SK-N-SH treated with all-trans-retinoic acid at 6 μM for 48 hours (cell line): ENCODE data around the gene COMT.
A peak's percentile ranks its signal among the peaks of the same experiment; 100 is the strongest.

Experiments
- ATAC-seq: fragments of 200-7000 bp; cut with Tn5 transposase; 3 replicates; pipeline ENCODE4 v1.9.1; 2020; ENCODE audit warnings: mild to moderate bottlenecking, moderate library complexity
- ARNTL ChIP-seq: fragments of 450-650 bp; formaldehyde crosslinking; IDR thresholded peaks from 2 replicates; pipeline ENCODE4 v1.5.0; 2020; ENCODE audit warnings: low read depth, mild to moderate bottlenecking, moderate library complexity, borderline replicate concordance
- CSDC2 ChIP-seq: fragments of 250-450 bp; sonication (Bioruptor Pico); IDR thresholded peaks from 2 replicates; pipeline ENCODE4 v1.5.0; 2020; ENCODE audit warnings: mild to moderate bottlenecking, moderate library complexity
- CSRNP3 ChIP-seq: fragments of 250-450 bp; sonication (Bioruptor Pico); IDR thresholded peaks from 2 replicates; pipeline ENCODE4 v1.5.1; 2021; ENCODE audit warnings: mild to moderate bottlenecking, moderate library complexity
- ESRRG ChIP-seq: fragments of 250-450 bp; sonication (Bioruptor Pico); IDR thresholded peaks from 2 replicates; pipeline ENCODE4 v1.6.1; 2021; ENCODE audit warnings: mild to moderate bottlenecking
- GLIS3 ChIP-seq: fragments of 250-450 bp; sonication (Bioruptor Pico); IDR thresholded peaks from 2 replicates; pipeline ENCODE4 v1.5.0; 2020; ENCODE audit warnings: mild to moderate bottlenecking, moderate library complexity
- ISL1 ChIP-seq: fragments of 250-450 bp; sonication (Bioruptor Pico); IDR thresholded peaks from 2 replicates; pipeline ENCODE4 v2.1.2; 2022; ENCODE audit warnings: mild to moderate bottlenecking, moderate library complexity
- OSR1 ChIP-seq: fragments of 250-450 bp; sonication (Bioruptor Pico); IDR thresholded peaks from 2 replicates; pipeline ENCODE4 v1.8.0; 2022; ENCODE audit warnings: moderate library complexity, mild to moderate bottlenecking, inconsistent platforms
- PATZ1 ChIP-seq: fragments of 250-450 bp; sonication (Bioruptor Pico); IDR thresholded peaks from 2 replicates; pipeline ENCODE4 v1.8.0; 2020; ENCODE audit warnings: mild to moderate bottlenecking, moderate library complexity, borderline replicate concordance
- PPARA ChIP-seq: fragments of 250-450 bp; sonication (Bioruptor Pico); IDR thresholded peaks from 2 replicates; pipeline ENCODE4 v1.5.0; 2020; ENCODE audit warnings: mild to moderate bottlenecking, borderline replicate concordance
- SNAI2 ChIP-seq: fragments of 250-450 bp; sonication (Bioruptor Pico); IDR thresholded peaks from 2 replicates; pipeline ENCODE4 v1.5.0; 2020; ENCODE audit warnings: mild to moderate bottlenecking, moderate library complexity
- TCF4 ChIP-seq: fragments of 250-450 bp; sonication (Bioruptor Pico); IDR thresholded peaks from 2 replicates; pipeline ENCODE4 v1.8.0; 2021; ENCODE audit warnings: mild to moderate bottlenecking, moderate library complexity, borderline replicate concordance
- TOX ChIP-seq: fragments of 250-450 bp; sonication (Bioruptor Pico); IDR thresholded peaks from 2 replicates; pipeline ENCODE4 v1.8.0; 2021; ENCODE audit warnings: mild to moderate bottlenecking, moderate library complexity, borderline replicate concordance
- ZC3H10 ChIP-seq: fragments of 250-450 bp; sonication (Bioruptor Pico); IDR thresholded peaks from 2 replicates; pipeline ENCODE4 v1.5.1; 2021; ENCODE audit warnings: mild to moderate bottlenecking, moderate library complexity
- ZFP3 ChIP-seq: fragments of 250-450 bp; sonication (Bioruptor Pico); IDR thresholded peaks from 2 replicates; pipeline ENCODE4 v1.5.0; 2020; ENCODE audit warnings: mild to moderate bottlenecking, moderate library complexity
- ZFP30 ChIP-seq: fragments of 450-650 bp; formaldehyde crosslinking; IDR thresholded peaks from 2 replicates; pipeline ENCODE4 v1.5.0; 2022; ENCODE audit warnings: mild to moderate bottlenecking, moderate library complexity
- ZNF565 ChIP-seq: fragments of 450-650 bp; formaldehyde crosslinking; conservative IDR thresholded peaks from 2 replicates; pipeline ENCODE4 v1.5.0; 2020; ENCODE audit warnings: low read depth, mild to moderate bottlenecking, moderate library complexity
- ZNF70 ChIP-seq: fragments of 450-650 bp; formaldehyde crosslinking; IDR thresholded peaks from 2 replicates; pipeline ENCODE4 v1.5.0; 2020; ENCODE audit warnings: mild to moderate bottlenecking, moderate library complexity
- TF ChIP-seq, protein P1 (sequence below): fragments of 250-450 bp; sonication (Bioruptor Pico); IDR thresholded peaks from 2 replicates; pipeline ENCODE4 v1.5.0; 2020; ENCODE audit warnings: mild to moderate bottlenecking, moderate library complexity
- TF ChIP-seq, protein P2 (sequence below): fragments of 250-450 bp; sonication (Bioruptor Pico); IDR thresholded peaks from 2 replicates; pipeline ENCODE4 v1.5.1; 2020; ENCODE audit warnings: low read depth, mild to moderate bottlenecking, moderate library complexity
- TF ChIP-seq, protein P3 (sequence below): fragments of 250-450 bp; sonication (Bioruptor Pico); IDR thresholded peaks from 2 replicates; pipeline ENCODE4 v1.8.0; 2021; ENCODE audit warnings: low read depth, mild to moderate bottlenecking, moderate library complexity, borderline replicate concordance

Gene COMT

GRCh38 chr22:19997561-19998231, 56.1 kb downstream of the COMT start:
- no peak for ATAC-seq
- TF ChIP-seq ZNF565 (CRISPR knock-in tag) (no peak), CSRNP3 (no peak), ZNF70 (CRISPR knock-in tag) (no peak), PPARA (no peak), TCF4 (CRISPR knock-in tag) (no peak), OSR1 (CRISPR knock-in tag) (no peak), GLIS3 (no peak), ZFP30 (CRISPR knock-in tag) (no peak), SNAI2 (CRISPR knock-in tag) (no peak), ARNTL (CRISPR knock-in tag) (no peak), ISL1 (no peak), PATZ1 (CRISPR knock-in tag) (no peak), TOX (CRISPR knock-in tag) (no peak), ZC3H10 (CRISPR knock-in tag) (no peak), CSDC2 (no peak), ZFP3 (CRISPR knock-in tag) (no peak), ESRRG (no peak)
- TF ChIP-seq, protein P1, sequence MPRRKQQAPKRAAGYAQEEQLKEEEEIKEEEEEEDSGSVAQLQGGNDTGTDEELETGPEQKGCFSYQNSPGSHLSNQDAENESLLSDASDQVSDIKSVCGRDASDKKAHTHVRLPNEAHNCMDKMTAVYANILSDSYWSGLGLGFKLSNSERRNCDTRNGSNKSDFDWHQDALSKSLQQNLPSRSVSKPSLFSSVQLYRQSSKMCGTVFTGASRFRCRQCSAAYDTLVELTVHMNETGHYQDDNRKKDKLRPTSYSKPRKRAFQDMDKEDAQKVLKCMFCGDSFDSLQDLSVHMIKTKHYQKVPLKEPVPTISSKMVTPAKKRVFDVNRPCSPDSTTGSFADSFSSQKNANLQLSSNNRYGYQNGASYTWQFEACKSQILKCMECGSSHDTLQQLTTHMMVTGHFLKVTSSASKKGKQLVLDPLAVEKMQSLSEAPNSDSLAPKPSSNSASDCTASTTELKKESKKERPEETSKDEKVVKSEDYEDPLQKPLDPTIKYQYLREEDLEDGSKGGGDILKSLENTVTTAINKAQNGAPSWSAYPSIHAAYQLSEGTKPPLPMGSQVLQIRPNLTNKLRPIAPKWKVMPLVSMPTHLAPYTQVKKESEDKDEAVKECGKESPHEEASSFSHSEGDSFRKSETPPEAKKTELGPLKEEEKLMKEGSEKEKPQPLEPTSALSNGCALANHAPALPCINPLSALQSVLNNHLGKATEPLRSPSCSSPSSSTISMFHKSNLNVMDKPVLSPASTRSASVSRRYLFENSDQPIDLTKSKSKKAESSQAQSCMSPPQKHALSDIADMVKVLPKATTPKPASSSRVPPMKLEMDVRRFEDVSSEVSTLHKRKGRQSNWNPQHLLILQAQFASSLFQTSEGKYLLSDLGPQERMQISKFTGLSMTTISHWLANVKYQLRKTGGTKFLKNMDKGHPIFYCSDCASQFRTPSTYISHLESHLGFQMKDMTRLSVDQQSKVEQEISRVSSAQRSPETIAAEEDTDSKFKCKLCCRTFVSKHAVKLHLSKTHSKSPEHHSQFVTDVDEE (CRISPR knock-in tag): no peak
- TF ChIP-seq, protein P2, sequence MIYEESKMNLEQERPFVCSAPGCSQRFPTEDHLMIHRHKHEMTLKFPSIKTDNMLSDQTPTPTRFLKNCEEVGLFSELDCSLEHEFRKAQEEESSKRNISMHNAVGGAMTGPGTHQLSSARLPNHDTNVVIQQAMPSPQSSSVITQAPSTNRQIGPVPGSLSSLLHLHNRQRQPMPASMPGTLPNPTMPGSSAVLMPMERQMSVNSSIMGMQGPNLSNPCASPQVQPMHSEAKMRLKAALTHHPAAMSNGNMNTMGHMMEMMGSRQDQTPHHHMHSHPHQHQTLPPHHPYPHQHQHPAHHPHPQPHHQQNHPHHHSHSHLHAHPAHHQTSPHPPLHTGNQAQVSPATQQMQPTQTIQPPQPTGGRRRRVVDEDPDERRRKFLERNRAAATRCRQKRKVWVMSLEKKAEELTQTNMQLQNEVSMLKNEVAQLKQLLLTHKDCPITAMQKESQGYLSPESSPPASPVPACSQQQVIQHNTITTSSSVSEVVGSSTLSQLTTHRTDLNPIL (CRISPR knock-in tag): no peak
- TF ChIP-seq, protein P3, sequence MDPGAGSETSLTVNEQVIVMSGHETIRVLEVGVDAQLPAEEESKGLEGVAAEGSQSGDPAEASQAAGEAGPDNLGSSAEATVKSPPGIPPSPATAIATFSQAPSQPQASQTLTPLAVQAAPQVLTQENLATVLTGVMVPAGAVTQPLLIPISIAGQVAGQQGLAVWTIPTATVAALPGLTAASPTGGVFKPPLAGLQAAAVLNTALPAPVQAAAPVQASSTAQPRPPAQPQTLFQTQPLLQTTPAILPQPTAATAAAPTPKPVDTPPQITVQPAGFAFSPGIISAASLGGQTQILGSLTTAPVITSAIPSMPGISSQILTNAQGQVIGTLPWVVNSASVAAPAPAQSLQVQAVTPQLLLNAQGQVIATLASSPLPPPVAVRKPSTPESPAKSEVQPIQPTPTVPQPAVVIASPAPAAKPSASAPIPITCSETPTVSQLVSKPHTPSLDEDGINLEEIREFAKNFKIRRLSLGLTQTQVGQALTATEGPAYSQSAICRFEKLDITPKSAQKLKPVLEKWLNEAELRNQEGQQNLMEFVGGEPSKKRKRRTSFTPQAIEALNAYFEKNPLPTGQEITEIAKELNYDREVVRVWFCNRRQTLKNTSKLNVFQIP (CRISPR knock-in tag): no peak

DNA sequence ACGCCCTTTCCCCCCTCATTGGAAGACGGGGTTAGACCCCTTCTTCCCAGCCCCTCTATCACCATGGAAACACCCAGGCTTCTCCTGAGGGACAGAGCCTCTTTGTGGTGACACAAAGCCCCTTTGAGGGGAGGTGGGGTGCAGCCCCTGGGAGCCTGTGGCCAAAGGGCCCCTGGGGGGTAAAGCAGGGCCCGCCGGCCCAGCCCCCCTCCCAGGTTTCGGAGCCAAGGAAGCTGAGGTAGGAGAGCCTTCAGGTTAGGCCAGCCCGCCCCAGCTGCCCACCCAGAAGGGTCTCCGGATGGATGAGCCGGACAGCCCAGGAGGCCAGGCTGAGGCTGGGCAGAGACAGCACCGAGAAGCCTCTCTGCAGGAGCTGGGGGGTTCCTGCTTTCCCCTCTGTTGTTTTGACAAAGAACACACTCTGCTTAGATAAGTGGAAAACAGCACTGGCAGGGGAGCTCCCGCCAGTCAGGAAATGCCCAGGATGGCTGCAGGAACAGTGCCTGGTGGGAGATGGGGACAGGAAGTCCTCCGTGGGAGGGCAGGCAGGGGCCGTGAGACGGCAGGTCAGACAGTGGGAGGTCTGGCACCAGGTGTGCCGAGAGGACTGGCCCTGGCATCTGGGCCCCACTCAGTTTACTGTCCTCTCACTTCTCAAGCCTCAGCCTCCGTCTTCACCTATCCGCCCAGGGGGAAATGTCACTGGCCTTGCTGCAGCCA, 56.8 kb downstream of the COMT start:
- TF ChIP-seq, protein P1 (CRISPR knock-in tag): peak; percentile 21; the same call in 1 of the 2 replicates
- TF ChIP-seq ISL1: no peak
- no peak for TF ChIP-seq TOX (CRISPR knock-in tag)
- no peak; the same call in 2 of the 3 replicates for ATAC-seq
